GM18907 (cell line): ENCODE results near the gene ANKRD52.
"Not testable (repeated sequence)": the region's sequence is repeated elsewhere in the genome, so short reads cannot be mapped to it uniquely, and the experiment has no call there.

ENCODE experiments used
- ATAC-seq: cut with Tn5 transposase; IDR thresholded peaks from one replicate; pipeline ENCODE4 v1.9.1; 2021; ENCODE audit warnings: mild to moderate bottlenecking, moderate library complexity; ENCODE audit not compliant: unreplicated experiment

Gene ANKRD52

DNA sequence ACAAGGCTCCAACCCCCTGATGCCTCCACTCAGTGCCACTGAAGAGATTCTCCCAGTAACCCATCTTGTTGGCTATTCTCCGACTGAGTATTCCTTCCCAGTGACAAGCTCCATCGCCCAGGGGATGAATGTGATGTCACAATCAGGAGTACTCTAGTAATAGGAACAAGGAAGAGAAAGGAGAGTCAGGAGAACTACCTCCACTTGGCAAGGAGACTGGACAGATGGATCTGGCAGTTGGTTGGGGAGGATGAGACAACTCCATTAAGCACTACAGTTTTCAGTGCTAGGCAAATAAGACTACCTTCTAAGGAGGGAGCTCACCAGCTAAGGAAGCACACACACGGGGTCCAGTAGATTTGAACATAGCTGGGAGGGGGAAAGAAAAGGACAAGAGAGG, 41.7 kb downstream of the ANKRD52 start:
- no peak for ATAC-seq

- ATAC-seq = no peak
These were observed 44.3 kb downstream of the ANKRD52 start for GRCh38 chr12:56213878-56214277.

GRCh38 chr12:56212361-56212760, 45.8 kb downstream of the ANKRD52 start:
- no peak for ATAC-seq

GRCh38 chr12:56208006-56208405, 50.2 kb downstream of the ANKRD52 start:
- ATAC-seq = no peak

GRCh38 chr12:56206452-56207166, 51.6 kb downstream of the ANKRD52 start:
- ATAC-seq = no peak

DNA sequence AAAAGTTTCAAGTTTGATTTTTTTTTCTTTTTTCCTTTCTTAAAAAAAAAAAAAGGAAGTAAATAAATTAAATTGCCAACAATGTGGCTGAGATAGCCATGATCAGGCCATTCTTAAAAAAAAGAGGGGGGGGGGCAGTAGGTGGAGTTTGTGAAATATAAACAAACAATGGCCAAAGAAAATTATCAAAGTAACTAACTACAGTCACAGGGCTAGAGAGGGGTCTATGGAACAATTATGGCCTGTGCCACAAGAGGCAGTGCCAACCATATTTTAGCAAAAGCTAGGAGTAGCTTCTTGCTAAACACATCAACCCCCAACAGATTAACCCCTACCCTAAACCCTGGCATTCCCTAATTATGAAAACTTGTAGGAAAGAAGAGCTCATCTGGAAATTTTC, 52.7 kb downstream of the ANKRD52 start:
- no peak for ATAC-seq

DNA sequence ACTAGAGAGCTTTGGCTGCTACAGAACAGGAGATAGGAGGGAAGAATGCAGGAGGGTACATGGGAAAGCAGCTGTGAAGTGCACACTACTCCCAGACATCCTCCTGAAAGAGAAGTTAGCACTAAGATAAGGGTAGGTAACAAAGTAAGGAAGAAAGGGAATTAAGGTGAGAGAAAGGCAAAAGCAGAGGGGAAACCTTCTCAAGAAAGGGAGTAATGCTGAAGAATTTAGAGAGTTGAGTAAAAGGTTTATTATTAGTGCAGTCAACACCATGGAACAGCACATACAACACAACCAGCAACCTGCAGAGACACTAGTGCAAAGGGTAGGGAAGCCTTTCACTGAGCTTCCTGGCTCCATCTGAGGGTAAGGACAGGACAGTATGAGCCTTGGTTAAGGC, 53.9 kb downstream of the ANKRD52 start:
- ATAC-seq = no peak

GRCh38 chr12:56202838-56203237, 55.3 kb downstream of the ANKRD52 start:
- ATAC-seq = no peak

- no peak for ATAC-seq
These were observed 55.8 kb downstream of the ANKRD52 start for GRCh38 chr12:56202366-56202765.

- ATAC-seq = no peak
These were observed 59.3 kb downstream of the ANKRD52 start for GRCh38 chr12:56198836-56199235.

- ATAC-seq = no peak
These were observed 60.1 kb downstream of the ANKRD52 start for GRCh38 chr12:56197921-56198635.

GRCh38 chr12:56196818-56197550, 61.2 kb downstream of the ANKRD52 start:
- ATAC-seq = not testable (repeated sequence)

- ATAC-seq = no peak
These were observed 65.1 kb downstream of the ANKRD52 start for GRCh38 chr12:56193025-56193578.

GRCh38 chr12:56192582-56192981, 65.6 kb downstream of the ANKRD52 start:
- ATAC-seq = no peak

- no peak for ATAC-seq
These were observed 67.5 kb downstream of the ANKRD52 start for GRCh38 chr12:56190695-56191155.

DNA sequence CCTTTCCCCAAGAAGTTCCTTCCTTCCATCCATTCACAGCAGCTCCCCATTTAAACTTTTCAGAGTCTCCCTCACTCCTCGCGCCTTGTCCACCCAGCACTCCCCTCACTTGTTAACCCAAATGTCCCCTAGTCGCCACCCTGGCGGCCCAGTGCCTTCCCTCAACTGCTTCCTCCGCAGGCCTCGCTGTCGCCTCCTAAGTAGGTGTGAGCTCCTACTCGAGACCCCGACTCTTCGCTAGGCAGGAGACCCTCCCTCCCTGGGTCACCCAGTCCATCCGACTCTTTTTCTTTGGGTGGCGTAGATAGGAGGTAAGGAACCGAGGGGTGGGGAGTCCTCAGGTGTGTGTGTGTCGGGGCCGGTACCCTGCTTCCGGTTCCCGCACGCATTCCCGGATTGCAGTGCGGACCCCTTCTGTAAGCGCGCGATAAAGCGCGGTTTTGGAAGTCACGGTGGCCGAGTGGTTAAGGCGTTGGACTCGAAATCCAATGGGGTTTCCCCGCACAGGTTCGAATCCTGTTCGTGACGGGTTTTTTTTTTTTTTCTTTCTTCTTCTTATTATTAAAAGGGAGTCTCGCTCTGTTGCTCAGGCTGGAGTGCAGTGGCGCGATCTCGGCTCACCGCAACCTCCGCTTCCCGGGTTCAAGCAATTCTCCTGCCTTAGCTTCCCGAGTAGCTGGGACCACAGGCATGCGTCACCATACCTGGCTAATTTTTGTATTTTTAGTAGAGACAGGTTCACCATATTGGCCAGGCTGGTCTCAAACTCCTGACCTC, 68.1 kb downstream of the ANKRD52 start:
- peak; percentile 46 for ATAC-seq

DNA sequence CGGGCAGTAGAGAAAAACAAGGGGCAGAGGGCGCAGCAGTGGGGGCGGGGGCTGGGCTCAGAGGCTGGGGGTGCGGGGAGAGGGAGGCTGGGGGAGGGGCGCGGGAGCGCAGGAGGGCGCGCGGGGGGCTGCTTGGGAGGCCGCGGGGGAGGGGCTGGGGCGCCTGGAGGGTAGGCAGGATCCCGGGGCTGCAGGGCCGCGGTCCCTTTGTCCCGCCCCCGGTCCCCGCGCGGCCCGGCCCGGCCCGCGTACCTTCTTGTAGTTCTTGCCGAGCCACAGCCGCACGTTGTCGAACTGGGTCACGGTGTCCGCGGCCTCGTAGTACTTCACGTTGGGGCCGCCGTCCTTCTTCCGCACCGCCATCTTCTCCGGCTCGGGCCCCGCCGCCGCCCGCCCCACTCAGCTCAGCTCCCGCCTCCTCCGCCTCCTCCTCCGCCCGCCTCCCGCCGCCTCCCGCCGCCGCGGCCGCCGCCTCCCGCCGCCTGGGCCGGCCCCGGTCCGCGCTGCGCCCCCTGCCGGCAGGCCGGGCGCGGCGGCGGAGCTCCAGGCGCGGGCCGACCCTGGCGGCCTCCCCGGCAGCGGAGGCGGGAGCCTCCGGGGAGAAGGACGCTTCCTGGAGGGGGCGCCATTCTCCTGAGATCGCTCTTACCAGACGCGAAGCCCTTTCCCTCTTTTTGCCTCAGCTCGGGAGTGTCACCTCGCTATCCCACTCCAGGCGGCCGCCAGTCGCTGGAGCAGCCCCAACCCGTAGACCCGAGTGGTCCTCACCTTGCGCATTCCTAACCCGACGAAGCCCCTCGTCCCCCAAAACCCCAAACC, 68.9 kb downstream of the ANKRD52 start, which contains the start of gene SMARCC2:
Gene SMARCC2, minus strand, starts transcription at position 385 of the 819 bp plus-strand sequence. Its CDS starts 22 bp downstream, at position 363.
- peak; percentile 59 for ATAC-seq

GRCh38 chr12:56188778-56189098, 69.4 kb downstream of the ANKRD52 start:
- peak; percentile 16 for ATAC-seq

DNA sequence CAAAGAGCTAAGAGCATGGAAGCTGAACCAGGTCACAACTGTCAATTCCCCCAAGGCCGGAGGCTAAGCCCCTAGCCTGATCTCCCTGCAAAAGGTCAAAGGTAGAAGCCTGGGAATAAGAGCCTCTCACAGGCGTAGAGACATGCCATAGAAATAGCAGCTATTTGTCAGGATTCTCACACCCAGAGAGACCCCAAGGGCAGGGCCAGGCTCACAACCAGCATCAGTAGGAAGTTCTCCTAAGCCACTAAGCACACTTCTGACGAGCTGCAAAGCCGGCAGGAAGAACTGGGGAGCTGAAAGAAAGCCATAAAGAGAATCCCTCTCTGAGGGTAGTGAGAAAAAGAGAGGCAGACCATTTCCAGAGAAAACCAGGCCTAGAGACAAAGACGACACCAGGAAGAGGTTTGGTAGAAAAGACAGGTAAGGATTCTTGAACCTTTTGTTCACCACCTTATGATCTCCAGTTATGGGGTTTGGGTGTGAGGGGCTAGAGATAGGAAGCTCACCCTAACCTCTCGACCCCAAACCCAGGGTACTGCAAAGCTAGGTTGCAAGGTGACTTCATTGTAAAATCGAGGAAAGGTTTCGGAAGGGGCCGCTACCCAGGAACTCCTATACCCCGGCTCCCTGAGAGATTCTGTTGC, 69.9 kb downstream of the ANKRD52 start:
- no peak for ATAC-seq
